OCI-LY3 (cell line): ENCODE results near the gene ARL5B.

Experiments used
- EZH2phosphoT487 ChIP-seq: fragments of 200-600 bp; shearing (Covaris generic); IDR thresholded peaks from 2 replicates; pipeline ENCODE4 v1.6.1; 2018; ENCODE audit warnings: antibody characterized with exemption, mixed run types, low read depth
- TF ChIP-seq, protein P1 (sequence below): fragments of 200-600, 300-600 bp; sonication (generic); IDR thresholded peaks from 2 replicates; pipeline ENCODE4 v1.5.1; 2014; ENCODE audit warnings: antibody characterized with exemption, low read length, low read depth

DNA sequence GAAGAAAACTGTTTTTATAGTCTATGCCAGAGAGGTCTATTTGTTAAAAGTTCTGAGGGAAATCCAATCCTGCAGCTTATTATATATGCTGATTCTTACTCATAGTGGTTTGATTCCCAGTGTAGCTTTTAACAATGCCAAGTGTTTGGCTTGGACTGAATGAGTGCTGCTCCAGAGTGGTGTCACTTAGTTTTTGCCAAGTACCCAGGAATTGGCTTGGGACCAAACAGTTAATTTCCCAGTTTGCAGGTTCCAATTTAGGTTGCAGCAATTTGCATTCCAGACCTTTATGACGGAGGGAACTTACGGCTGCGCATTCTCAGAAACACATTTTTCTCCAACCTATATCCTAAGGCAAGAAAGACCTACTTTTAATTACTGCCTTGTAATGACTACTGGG lies 40.2 kb upstream of the ARL5B start:
- TF ChIP-seq, protein P1, sequence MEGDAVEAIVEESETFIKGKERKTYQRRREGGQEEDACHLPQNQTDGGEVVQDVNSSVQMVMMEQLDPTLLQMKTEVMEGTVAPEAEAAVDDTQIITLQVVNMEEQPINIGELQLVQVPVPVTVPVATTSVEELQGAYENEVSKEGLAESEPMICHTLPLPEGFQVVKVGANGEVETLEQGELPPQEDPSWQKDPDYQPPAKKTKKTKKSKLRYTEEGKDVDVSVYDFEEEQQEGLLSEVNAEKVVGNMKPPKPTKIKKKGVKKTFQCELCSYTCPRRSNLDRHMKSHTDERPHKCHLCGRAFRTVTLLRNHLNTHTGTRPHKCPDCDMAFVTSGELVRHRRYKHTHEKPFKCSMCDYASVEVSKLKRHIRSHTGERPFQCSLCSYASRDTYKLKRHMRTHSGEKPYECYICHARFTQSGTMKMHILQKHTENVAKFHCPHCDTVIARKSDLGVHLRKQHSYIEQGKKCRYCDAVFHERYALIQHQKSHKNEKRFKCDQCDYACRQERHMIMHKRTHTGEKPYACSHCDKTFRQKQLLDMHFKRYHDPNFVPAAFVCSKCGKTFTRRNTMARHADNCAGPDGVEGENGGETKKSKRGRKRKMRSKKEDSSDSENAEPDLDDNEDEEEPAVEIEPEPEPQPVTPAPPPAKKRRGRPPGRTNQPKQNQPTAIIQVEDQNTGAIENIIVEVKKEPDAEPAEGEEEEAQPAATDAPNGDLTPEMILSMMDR, result no peak
- TF ChIP-seq EZH2phosphoT487, result no peak
